ENCODE data around the gene ARHGAP32.
"Not testable (repeated sequence)": the region's sequence is repeated elsewhere in the genome, so short reads cannot be mapped to it uniquely, and the experiment has no call there.

Gene ARHGAP32

DNA sequence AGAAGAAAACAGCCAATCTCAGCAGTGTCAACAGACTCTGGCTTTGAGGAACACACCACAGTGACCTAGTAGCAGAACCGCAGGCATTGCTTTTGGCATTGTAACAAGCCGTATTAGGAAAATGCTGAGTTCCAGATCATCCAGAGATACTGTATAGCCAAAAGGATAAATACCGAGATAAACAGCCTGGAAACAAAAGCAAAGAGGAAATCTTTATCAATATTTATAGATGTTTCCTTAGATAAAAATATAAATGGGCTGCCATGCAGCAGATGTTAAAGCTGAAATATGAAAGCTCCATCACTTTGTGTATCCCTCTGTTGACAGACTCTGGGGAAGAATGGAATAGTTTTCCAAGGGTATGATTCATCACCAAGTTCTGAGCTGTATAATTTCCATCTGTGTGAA lies 150.5 kb downstream of the ARHGAP32 start:
- in situ Hi-C loops (cut with HindIII; ENCODE audit: low sequenced_read_pairs), result no loop called here

DNA sequence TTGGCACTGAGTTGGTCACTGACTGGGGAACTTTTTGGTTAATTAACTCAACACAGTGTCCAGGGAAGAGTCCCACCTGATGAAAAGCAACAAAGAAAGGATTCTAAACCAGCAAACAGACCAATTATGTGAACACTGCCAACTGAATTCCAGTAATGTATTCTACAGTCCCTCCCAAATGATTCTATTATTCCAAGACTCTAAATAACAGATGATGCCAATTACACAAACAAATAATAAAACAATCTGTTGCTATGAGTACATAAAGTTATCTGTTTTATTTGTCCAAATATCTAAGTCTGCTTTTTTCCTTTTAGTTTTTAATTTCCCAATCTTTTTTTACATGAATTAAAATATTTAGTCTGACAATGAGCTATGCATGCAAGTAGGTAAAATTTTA lies 151.2 kb downstream of the ARHGAP32 start:
- in situ Hi-C loops (cut with HindIII; ENCODE audit: low sequenced_read_pairs), result no loop called here

DNA sequence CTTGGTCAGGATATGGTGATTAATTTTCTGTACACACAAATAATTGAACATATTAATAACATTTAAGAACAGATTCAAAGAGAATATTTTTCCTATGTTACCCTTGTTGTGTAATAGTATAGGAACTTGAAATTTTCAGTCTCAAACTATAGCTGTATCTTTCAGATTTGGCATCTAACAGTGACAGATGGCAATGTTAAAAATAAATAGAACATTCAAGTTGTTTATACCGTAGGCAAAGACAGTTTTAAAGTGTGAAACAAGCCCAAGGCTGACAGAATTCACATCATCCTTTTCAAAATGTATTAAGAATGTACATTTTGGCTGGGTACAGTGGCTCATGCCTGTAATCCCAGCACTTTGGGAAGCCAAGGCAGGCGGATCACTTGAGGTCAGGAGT lies 156.9 kb downstream of the ARHGAP32 start:
- in situ Hi-C loops (cut with HindIII; ENCODE audit: low sequenced_read_pairs), result no loop called here

DNA sequence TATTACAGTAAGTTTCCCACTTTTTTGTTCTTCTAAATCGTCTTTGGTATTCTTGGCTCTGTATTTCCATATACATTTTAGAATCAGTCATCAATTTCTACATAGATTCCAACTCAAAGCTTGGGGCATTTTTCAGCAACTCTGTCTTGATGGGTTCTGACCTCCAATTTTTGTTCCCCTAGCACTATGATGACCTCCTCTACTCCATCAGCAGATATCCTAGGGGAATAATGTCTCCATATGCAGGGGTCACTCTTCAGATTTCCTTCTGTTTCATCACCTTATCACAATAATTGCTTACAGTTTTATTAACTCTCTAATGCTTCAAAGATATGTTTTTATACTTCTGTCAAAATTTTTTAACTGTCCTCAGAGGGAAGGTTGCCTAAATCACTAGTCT lies 158.1 kb downstream of the ARHGAP32 start:
- in situ Hi-C loops (cut with HindIII; ENCODE audit: low sequenced_read_pairs), result no loop called here

DNA sequence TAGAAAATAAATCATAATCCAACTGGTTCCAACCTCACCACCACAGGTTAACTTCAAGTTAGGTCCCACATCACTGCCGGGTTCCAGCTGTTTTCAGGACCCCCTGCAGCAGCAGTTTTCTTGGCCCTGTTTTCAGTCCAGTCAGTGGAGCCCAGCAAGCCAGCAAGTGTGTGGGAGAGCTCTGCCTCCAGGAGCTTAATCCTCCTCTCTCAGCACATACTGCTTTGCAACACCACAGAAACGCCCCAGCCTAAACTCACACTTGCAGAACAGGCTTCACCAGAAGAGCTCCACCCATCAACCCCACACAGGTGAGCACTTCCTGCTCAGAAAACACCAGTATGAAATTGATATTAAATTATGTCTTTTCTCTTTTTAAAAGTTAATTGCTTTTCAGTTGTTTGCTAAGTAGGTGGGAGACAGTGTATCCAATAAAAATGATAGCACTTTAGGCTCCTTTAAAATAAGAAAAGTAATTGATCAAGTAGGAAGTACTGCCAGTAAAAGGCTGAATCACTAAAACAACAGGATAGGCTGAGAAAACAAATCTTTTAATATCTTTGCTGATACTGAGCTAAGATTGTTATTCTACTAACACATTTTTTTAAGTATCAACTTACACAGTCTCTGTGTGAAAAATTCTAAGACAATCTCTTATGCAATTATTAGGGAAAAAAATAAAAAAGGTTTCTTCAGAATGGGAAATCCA lies 168.0 kb downstream of the ARHGAP32 start:
- in situ Hi-C loops (cut with HindIII; ENCODE audit: low sequenced_read_pairs), result no loop called here

DNA sequence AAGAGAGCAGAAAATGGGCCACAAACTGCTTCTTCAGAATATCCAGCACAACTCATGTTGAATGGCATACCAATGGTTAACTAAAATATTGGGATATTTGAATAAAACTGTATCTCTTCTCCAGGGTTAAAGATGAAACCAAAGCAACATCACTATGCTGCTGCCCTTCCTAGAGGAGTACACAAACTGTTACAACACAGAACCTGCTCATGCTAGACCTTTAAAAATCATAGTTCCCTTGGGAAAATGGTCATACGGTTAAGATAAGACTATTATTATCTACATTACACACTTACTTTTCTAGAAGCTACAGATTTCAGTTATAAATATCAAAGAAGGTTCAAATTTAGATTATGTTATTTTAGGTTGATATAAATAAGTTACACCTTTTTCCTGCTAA lies 170.8 kb downstream of the ARHGAP32 start:
- in situ Hi-C loops (cut with HindIII; ENCODE audit: low sequenced_read_pairs), result no loop called here

DNA sequence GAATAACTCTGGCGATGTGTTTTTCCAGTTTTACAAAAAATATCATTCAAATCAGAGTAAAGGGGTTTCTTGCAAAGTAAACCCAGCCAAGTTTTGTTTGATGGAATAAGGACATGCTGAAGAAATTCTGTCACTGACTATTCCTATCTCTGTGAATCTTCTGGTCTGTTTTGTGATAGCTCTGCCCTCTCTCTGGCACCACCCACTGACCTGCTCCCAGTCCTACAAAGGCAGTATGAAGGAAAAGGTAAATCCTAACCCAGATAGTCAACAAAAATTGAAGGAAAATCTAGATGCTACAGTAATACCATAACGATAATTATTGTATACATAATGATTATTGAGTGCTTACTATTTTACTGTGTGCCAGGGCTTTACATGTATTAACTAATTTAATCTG lies 173.1 kb downstream of the ARHGAP32 start:
- in situ Hi-C loops (cut with HindIII; ENCODE audit: low sequenced_read_pairs), result no loop called here

DNA sequence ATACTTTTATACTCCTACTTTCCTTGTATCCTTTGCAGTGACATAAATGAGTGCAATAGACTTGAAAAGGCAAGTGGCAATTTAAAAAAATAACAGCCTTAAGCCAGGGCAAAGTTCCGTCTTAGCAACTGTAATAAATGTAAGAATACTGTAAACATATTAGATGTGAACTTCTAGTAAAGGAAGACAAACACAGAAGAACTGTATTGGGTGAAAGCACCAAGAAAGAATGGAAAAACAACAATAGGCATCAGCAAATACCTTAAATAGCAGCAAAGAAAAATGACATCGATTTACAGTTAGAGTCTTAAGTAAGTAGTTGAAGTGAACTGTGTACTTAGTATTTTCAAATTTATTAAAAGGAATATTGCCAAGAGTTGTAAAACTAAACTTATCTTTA lies 174.0 kb downstream of the ARHGAP32 start:
- in situ Hi-C loops (cut with HindIII; ENCODE audit: low sequenced_read_pairs), result no loop called here

DNA sequence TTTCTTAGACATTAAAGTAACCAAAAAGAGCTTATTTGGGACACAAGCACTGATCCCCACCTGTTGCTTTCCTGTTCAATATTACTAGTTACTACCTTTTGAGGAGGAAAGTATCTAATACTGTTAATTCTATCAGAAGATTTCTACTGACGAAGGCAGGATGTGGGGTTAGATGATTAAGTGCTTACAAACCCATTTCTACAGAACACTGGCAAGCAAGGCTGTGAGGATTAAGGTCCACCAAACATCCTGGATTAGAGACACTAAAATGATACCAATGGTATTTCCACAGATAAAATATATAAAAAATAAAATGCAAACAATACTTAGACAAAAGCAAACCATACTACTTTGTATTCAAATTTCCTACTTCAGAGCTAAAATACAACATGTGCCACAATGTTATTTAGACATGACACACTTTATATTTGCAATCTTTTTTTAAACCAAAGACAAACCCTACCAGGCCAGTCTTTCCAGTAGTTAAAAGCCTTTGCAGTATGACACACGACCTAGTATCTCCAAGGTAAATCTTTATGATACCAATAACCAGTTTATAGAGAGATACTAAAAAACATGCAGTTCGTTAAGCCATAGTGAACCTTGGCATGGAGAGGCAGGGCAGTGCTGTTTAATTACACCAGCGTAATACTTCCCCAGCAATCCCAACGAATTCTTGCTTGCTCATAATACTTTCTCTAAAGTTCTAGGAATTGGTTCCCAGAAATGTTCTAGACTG lies 178.2 kb downstream of the ARHGAP32 start:
- in situ Hi-C loops (cut with HindIII; ENCODE audit: low sequenced_read_pairs), result no loop called here

DNA sequence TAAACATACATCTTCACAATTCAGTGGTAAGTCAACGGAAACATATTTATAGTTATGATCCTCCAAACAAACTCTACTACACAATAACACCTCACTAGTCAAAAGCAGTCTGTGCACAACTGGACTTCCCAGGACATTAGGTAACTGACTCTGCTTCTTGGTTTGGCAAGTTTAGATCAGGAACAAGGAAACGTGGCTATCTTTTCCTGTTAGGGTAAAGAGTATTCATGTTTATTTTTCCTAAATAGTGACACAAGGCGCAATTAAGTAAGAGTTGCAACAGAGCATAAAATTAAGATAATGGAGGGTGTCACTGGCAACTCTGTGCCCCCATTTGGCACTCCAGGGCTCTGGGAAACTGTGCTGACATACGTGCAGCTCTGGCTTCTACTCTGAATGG lies 179.2 kb downstream of the ARHGAP32 start:
- in situ Hi-C loops (cut with HindIII; ENCODE audit: low sequenced_read_pairs), result no loop called here

DNA sequence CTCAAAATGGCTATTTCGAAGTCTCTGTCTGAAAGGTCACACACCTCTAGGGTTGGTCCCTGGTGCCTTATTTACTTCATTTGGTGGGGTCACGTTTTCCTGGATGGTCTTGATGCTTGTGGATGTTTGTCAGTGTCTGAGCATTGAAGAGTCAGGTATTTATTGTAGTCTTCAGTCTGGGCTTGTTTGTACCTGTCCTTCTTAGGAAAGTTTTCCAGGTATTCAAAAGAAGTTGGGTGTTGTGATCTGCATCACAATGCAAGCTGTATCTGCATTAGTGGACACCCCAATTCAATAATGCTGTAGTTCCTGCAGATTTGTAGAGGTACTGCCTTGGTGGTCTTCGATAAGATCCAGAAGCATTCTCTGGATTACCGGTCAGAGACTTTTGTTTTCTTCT lies 186.0 kb downstream of the ARHGAP32 start:
- in situ Hi-C loops (cut with HindIII; ENCODE audit: low sequenced_read_pairs), result no loop called here

DNA sequence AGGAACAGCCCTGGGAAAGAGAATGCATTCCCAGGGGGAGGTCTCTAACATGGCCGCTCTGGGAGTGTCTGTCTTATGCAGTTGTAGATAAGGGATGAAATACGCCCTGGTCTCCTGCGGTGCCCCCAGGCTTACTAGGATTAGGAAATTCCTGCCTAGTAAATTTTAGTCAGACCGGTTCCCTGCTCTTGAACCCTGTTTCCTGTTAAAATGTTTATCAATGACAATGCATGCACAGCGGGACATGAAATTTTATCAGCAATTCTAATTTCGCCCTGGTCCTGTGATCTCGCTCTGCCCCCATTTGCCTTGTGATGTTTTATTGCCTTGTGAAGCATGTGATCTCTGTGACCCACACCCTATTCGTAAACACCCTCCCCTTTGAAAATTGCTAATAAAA lies 193.0 kb downstream of the ARHGAP32 start:
- in situ Hi-C loops (cut with HindIII; ENCODE audit: low sequenced_read_pairs), result not testable (repeated sequence)

DNA sequence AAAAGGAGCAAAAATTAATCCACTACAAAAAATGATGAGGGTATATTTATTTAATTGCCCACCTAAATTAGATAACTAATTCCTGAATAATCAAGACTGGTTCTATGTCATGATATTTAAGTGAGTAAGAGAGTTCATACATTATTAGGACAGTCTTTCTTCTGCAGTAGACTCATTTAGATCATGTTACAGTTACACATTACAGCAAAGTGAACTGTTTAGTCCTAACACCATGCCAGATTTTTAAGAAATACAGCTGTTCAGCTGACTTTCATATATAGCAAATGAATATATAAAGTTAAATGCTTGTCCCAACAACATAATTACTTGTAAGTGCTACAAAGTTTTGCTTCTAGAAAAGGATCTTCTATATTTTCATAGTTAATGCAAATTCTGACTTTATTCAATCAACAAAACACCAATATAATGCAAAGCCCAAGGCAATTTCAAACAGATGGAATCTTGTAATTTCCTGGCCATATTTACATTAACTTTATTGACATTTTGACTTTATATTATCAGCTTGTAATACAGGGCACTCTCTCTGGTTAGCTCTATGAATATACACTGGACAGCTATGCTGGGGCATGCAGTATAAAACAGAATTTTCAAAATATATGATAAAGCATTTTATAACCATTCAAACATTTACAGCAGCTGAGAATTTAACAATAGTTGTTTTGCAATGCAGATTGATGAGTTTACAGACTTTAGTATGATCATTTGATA lies 203.7 kb downstream of the ARHGAP32 start:
- in situ Hi-C loops (cut with HindIII; ENCODE audit: low sequenced_read_pairs), result no loop called here

DNA sequence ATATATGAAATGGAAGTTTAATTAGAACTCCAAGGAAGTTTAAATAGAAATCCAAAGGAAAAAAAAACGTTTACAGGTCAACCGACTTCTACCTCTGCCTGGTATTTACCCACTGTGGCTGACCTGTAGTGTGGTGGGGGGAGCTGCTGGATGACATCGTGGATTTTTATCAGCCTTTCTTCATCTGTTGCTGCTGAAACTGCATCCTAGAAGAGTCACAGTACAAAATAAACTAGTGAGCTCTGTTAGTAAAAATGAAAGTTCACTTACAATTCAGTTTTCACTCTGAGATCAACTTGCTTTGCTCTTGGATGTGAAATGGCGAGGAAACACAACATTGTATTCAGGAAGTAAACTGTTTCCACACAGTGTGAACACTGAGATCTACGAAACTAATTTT lies 206.2 kb downstream of the ARHGAP32 start:
- in situ Hi-C loops (cut with HindIII; ENCODE audit: low sequenced_read_pairs), result no loop called here

DNA sequence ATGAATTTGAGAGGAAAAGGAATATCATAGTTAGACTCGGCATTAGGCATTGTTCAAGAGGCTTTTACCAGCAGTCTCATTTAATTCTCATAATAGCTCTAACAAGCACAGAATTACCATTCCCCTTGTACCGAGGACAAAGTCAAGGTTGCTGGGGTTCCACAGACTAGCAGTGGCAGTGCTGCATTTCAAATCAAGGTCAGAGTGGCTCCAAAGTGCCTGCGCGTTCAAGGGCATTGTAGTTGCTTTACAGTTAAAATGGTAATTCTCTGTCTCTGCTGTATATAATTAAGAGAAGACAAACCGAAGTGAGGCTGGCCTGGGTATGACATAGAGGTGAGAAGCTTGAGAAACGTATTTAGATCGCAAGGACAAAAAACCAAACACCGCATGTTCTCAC lies 209.1 kb downstream of the ARHGAP32 start:
- in situ Hi-C loops (cut with HindIII; ENCODE audit: low sequenced_read_pairs), result no loop called here

DNA sequence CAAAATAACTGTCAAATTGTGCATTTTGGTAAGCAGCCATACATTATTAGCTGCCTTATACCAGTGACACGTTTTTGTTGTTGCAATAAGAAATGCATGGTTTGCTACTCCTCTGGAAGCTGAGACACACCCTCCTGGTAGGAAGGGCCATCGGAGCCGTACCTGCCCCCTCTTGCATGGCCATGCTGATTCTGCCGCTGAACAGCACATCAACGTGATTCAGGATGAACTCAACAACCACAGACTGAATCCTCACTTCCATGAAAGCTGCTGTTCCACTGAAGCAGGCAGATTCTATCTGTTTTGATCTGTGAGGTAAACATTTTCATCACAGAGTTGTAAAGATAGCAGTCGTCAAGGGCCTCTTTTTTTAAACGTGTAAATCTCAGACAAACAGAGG lies 210.9 kb downstream of the ARHGAP32 start:
- in situ Hi-C loops (cut with HindIII; ENCODE audit: low sequenced_read_pairs), result no loop called here

DNA sequence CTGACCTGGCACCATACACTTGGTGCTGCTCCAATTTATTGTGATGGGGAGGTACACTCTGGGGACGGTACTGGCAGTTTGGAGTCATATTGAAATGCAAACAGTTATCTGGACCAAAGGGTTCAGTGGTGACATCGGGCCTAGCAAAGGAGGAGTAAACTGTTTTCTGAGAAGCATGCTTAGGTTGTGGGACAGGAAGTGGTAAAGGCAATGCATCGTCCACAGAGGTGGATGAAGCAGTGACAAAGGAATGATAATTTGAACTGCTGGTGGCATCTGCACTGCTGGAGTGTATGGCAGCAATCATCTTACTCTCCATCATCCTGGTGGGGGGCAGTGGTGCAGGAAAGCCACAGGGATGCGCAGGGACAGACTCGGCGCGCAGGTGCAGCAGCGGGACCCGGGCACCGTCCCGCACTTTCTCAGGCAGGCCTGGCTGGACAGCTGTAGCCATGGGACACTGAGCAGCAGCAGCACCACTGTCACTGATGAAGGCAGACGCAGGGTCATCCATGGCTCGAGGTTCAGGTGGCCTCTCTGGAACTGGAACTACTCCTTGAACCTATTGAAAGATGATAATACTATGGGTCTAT lies 221.4 kb downstream of the ARHGAP32 start:
- in situ Hi-C loops (cut with HindIII; ENCODE audit: low sequenced_read_pairs), result no loop called here

DNA sequence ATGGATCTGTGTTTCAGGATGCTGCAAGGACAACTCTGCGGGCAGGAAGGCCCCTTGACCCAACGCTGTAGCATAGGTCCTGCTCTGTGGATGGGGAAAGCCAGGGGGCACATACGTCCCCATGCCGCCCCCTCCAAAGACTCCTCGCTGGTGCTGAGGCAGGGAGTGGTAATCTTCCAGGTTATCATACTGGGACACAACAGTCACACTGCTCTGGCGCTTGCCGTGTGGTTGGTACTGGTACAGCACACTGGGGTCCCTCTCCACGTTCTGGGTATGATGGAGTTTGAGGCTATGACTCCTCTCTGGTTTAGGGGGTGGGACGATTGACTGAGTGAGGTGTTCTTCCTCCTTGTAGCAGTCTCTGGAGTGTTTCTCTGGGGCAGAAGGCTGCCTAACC lies 223.2 kb downstream of the ARHGAP32 start:
- in situ Hi-C loops (cut with HindIII; ENCODE audit: low sequenced_read_pairs), result no loop called here

DNA sequence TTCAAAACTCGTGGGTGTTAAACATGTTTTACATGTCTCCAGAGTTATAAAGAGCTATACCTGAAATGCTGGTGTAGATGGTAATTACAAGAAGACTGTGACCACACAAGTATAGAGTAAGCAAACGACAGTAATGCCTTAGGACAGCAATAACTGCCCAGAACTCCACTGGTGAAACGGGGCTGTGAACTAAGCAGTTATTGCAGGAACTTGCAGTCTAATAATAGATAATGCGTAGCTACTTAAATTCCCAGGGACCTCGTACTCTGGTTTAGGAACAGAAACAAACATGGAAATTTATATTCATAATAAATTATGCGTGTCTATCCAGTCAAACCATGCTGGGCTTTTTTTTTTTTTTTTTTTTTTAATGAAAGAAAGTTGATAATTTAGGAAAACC lies 224.5 kb downstream of the ARHGAP32 start:
- in situ Hi-C loops (cut with HindIII; ENCODE audit: low sequenced_read_pairs), result no loop called here

DNA sequence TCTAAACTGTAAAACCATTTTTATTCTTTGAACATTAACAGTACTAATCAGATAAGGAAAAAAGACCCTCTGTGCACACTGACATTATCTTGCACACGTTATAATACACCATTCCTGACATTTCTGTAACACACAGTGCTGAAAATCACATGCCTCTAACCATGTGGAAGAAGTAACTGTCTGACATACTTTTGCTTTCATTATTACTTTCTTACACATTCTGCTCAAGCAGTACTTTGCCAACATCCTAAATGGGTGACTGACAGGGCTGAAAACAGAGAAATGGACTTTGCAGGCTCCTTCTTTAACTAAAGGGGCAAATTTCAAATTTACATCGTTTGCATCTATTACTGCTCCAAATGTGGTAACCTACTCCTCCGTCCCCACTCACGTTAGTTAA lies 226.6 kb downstream of the ARHGAP32 start:
- in situ Hi-C loops (cut with HindIII; ENCODE audit: low sequenced_read_pairs), result no loop called here

DNA sequence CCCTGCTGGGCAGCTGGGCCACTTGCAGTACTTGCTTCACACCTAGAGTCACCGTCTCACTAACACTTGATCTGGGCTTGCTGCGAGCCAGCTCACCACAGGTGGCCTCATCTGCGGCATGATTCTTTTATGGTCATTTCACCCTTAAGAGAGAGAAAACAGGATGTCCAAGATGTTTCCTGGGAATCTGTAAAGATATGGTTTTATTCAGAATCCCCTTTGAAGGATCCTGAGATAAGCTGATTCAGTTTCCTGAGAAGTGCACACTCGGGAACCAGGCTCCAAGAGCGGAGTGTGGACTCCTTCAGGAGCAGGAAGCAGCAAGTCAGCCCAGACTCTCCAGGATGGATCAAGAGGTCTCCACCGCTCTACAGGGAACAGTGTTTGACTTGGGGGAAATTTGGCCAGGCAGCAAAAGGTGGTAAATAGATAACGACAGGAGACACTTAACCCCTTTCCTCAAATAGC lies 227.6 kb downstream of the ARHGAP32 start:
- in situ Hi-C loops (cut with HindIII; ENCODE audit: low sequenced_read_pairs), result no loop called here

Measured in DLD1 (cell line).